ENCODE data around the gene ZMYND15.
A peak's percentile ranks its signal among the peaks of the same experiment; 100 is the strongest.

Gene ZMYND15

GRCh38 chr17:4782652-4783051, 43.0 kb downstream of the ZMYND15 start:
- TF ChIP-seq, protein P1, sequence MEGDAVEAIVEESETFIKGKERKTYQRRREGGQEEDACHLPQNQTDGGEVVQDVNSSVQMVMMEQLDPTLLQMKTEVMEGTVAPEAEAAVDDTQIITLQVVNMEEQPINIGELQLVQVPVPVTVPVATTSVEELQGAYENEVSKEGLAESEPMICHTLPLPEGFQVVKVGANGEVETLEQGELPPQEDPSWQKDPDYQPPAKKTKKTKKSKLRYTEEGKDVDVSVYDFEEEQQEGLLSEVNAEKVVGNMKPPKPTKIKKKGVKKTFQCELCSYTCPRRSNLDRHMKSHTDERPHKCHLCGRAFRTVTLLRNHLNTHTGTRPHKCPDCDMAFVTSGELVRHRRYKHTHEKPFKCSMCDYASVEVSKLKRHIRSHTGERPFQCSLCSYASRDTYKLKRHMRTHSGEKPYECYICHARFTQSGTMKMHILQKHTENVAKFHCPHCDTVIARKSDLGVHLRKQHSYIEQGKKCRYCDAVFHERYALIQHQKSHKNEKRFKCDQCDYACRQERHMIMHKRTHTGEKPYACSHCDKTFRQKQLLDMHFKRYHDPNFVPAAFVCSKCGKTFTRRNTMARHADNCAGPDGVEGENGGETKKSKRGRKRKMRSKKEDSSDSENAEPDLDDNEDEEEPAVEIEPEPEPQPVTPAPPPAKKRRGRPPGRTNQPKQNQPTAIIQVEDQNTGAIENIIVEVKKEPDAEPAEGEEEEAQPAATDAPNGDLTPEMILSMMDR (IDR thresholded peaks at IDR 0.05; ENCODE audit: low read depth, low read length), result no peak
- H3K4me3 ChIP-seq (ENCODE audit: low read depth, low read length), result no peak overlapping the region
- no peak for DNase-seq (ENCODE audit: low read depth, low spot score)
- in situ Hi-C loops (cut with HindIII; ENCODE audit: low sequenced_read_pairs), result no loop called here

GRCh38 chr17:4785311-4786105, 45.9 kb downstream of the ZMYND15 start:
- DNase-seq (ENCODE audit: low read depth, low spot score), result no peak
- no peak overlapping the region for H3K4me3 ChIP-seq (ENCODE audit: low read depth, low read length)
- TF ChIP-seq, protein P1 (IDR thresholded peaks at IDR 0.05; ENCODE audit: low read depth, low read length), result no peak
- in situ Hi-C loops (cut with HindIII; ENCODE audit: low sequenced_read_pairs), result no loop called here

DNA sequence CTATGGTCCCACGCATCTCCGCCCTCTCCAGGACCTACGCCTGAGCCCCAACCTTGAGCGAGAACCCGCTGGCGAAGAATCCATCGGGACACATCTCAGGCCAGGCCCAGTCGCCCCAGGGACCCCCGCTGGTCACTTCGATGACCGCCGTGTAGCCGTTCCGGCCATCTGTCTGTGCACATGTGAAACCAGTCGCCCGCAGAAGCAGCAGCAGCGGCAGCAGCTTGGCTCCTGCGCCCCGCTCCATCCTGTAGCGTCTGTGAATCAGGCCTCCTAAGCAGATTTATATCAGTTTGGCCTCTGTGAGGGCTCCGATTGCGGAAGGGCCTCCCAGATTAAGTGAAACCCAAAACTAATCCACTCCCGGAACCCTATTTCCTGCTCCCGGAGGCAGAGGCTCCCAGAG, 46.5 kb downstream of the ZMYND15 start, which contains the start of gene VMO1:
TSS of gene VMO1 (minus strand) at position 259 of the 406 bp plus-strand sequence. CDS start at position 247, 12 bp downstream.
- in situ Hi-C loops (cut with HindIII; ENCODE audit: low sequenced_read_pairs), result no loop called here
- no peak within 1 kb of the TSS for H3K4me3 ChIP-seq (ENCODE audit: low read depth, low read length)
- TF ChIP-seq, protein P1 (IDR thresholded peaks at IDR 0.05; ENCODE audit: low read depth, low read length), result no peak
- DNase-seq (ENCODE audit: low read depth, low spot score), result no peak

DNA sequence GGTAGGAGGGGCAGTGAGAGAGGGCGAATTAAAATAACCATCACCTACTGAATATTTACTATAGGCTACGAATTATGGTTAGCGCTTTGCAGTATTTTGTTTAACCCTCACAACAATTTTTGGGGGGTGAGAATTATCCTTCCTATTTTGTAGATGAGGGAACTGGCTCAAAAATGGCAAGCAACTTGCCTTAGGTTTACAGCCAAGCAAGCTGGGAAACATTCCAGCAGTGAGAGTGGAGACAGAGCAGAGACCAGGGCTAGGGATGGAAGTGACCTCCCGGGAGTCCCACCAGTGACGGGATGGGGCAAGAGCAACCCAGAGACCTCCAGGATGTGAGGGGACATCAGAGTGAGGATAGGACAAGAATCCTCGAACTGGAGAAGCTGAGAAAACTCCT, 46.9 kb downstream of the ZMYND15 start:
- DNase-seq (ENCODE audit: low read depth, low spot score), result no peak
- no peak overlapping the region for H3K4me3 ChIP-seq (ENCODE audit: low read depth, low read length)
- in situ Hi-C loops (cut with HindIII; ENCODE audit: low sequenced_read_pairs), result no loop called here
- TF ChIP-seq, protein P1 (IDR thresholded peaks at IDR 0.05; ENCODE audit: low read depth, low read length), result no peak

DNA sequence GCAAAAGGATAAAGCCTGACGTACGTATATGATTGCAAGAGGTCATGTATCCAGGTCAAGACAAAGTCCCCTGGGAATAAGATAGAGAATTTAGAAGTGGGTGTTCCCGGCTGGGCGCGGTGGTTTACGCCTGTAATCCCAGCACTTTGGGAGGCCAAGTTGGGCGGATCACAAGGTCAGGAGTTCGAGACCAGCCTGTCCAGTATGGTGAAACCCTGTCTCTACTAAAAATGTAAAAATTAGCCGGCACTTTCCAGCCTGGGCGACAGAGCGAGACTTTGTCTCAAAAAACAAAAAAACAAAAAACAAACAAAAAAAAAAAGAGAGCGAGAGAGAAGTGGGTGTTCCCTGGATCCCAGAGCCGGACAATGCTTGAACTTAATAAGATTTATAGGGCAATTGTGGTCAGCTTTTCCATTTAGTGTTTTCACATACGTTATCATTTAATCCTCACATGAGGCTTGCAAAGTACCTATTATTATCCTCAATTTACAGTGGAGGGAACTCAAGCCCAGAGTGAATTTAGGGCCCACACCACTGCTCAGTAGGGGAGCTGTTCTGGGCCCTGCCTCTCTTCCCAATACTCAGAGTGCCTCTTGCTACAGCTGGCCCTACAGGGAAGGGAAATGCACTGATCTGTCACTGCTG, 48.6 kb downstream of the ZMYND15 start:
- TF ChIP-seq, protein P1 (IDR thresholded peaks at IDR 0.05; ENCODE audit: low read depth, low read length), result no peak
- in situ Hi-C loops (cut with HindIII; ENCODE audit: low sequenced_read_pairs), result no loop called here
- no peak overlapping the region for H3K4me3 ChIP-seq (ENCODE audit: low read depth, low read length)
- no peak for DNase-seq (ENCODE audit: low read depth, low spot score)

- in situ Hi-C loops (cut with HindIII; ENCODE audit: low sequenced_read_pairs), result no loop called here
- TF ChIP-seq, protein P1 (IDR thresholded peaks at IDR 0.05; ENCODE audit: low read depth, low read length), result no peak
- H3K4me3 ChIP-seq (ENCODE audit: low read depth, low read length), result peak within 1 kb of the TSS; percentile 57
- no peak for DNase-seq (ENCODE audit: low read depth, low spot score)
These were observed 49.4 kb downstream of the ZMYND15 start, which contains the start of gene GLTPD2 for GRCh38 chr17:4788807-4789700. Gene GLTPD2 (plus strand): TSS chr17:4788964. CDS start chr17:4789012, 48 bp downstream.
